ENCODE results near the gene PEAK3. TPM values are rescaled to one million over a fixed set of nuclear protein-coding genes. Genes with fewer than 3 reads are reported as not detected.

PEAK3 gene
- total RNA-seq, 1 experiment from 2014 or later, result not detected

DNA sequence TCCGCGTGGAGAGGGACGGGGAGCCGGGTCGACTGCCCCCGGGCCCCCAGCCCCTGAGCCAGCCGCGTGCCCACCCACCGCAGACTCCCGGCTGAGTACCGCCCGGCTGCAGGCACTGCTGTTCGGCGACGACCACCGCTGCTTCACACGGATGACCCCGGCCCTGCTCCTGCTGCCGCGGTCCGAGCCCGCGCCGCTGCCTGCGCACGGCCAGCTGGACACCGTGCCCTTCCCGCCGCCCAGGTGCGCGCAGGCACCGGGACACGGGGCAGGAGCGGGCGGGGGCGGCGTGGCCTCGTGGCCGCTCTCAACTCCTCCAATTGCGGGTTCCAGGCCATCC, 31.2 kb downstream of the PEAK3 start:
- DNase-seq (ENCODE audit: low read depth), result no peak

- DNase-seq (ENCODE audit: low read depth), result no peak
These were observed 31.9 kb downstream of the PEAK3 start for GRCh38 chr19:2249880-2250765.

DNA sequence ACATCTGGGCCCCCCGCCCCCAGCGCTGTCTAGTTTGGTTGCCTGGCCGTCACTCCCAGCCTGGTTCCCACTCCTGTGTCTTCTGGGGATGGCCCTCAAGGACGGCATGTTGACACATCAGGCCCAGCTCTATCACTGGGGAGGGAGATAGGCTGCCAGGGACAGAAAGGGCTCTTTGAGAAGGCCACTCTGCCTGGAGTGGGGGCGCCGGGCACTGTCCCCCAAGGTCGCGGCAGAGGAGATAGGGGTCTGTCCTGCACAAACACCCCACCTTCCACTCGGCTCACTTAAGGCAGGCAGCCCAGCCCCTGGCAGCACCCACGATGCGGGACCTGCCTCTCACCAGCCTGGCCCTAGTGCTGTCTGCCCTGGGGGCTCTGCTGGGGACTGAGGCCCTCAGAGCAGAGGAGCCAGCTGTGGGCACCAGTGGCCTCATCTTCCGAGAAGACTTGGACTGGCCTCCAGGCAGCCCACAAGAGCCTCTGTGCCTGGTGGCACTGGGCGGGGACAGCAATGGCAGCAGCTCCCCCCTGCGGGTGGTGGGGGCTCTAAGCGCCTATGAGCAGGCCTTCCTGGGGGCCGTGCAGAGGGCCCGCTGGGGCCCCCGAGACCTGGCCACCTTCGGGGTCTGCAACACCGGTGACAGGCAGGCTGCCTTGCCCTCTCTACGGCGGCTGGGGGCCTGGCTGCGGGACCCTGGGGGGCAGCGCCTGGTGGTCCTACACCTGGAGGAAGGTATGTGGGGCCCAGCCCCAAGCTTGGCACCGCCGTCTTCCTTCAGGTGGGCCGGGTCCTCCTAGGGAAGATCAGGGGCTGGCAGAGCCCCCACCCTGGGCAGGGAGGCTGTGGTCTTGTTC, 32.7 kb downstream of the PEAK3 start, which contains the start of gene AMH:
Gene AMH (plus strand): TSS at position 314 of the 857 bp plus-strand sequence. CDS start 10 bp downstream, at position 324.
- no peak for DNase-seq (ENCODE audit: low read depth)

GRCh38 chr19:2248136-2249009, 33.6 kb downstream of the PEAK3 start:
- no peak for DNase-seq (ENCODE audit: low read depth)

GRCh38 chr19:2247433-2248101, 34.4 kb downstream of the PEAK3 start:
- no peak for DNase-seq (ENCODE audit: low read depth)

DNA sequence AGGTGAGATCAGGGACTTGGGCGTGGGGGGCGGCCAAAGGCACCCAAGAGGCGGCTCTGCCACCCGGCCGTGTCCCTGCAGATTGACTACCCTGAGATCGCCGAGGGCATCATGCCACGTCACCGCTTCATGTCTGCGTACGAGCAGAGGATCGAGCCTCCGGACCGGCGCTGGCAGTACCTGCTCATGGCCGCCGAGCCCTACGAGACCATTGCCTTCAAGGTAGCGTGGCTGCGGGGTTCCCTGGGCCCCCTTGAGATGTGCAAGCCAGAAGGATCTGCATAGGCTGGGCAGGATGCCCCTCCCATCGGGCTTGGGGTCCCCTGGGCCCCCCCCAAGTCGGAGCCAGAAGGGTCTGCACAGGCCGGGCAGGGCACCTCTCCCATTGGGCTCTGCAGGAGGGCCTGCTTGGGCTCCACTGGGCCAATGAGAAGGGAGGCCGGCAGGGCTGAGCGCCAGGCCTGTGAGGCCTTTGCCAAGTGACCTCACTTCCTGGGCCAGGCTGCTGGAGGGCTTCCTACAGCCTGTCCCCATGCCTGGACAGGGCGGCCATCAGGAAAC, 35.1 kb downstream of the PEAK3 start:
- DNase-seq (ENCODE audit: low read depth), result peak; percentile 65

GRCh38 chr19:2246014-2246620, 35.9 kb downstream of the PEAK3 start:
- DNase-seq (ENCODE audit: low read depth), result no peak

DNA sequence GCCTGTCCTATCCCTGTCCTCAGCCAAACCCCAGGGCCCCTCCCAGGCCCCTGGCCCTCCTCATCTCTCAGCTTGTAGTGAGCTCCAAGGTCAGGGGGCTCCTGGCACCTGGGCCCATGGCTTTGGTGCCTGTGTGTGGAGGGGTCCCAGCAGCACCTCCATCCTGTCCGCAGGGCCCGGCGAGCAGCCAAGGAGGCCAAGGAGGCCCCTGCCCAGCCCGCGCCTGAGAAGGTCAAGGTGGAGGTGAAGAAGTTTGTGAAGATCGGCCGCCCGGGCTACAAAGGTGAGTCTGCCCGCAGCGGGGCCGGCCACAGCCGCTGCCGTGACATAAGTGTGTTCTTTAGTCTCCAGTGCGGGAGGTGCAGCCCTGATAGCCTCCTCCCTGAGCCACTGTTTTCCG, 36.7 kb downstream of the PEAK3 start:
- DNase-seq (ENCODE audit: low read depth), result no peak

DNA sequence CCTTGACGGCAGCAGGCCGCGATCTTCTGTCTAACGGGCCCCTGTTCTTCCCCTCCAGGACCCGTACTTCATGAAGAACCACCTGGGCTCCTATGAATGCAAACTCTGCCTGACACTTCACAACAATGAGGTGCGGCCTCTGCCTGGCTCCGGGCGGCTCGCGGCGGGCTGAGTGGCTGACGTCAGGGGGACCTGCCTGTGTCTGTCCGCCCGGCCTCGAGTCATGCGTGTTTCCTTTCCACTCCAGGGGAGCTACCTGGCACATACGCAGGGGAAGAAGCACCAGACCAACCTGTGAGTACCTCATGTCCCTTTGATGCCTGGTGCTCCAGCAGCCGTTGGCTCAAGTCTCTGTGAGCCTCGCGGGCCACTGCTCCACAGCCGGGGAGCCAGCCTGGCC, 37.5 kb downstream of the PEAK3 start:
- no peak for DNase-seq (ENCODE audit: low read depth)

- DNase-seq (ENCODE audit: low read depth), result no peak
These were observed 37.9 kb downstream of the PEAK3 start for GRCh38 chr19:2244125-2244411.

DNA sequence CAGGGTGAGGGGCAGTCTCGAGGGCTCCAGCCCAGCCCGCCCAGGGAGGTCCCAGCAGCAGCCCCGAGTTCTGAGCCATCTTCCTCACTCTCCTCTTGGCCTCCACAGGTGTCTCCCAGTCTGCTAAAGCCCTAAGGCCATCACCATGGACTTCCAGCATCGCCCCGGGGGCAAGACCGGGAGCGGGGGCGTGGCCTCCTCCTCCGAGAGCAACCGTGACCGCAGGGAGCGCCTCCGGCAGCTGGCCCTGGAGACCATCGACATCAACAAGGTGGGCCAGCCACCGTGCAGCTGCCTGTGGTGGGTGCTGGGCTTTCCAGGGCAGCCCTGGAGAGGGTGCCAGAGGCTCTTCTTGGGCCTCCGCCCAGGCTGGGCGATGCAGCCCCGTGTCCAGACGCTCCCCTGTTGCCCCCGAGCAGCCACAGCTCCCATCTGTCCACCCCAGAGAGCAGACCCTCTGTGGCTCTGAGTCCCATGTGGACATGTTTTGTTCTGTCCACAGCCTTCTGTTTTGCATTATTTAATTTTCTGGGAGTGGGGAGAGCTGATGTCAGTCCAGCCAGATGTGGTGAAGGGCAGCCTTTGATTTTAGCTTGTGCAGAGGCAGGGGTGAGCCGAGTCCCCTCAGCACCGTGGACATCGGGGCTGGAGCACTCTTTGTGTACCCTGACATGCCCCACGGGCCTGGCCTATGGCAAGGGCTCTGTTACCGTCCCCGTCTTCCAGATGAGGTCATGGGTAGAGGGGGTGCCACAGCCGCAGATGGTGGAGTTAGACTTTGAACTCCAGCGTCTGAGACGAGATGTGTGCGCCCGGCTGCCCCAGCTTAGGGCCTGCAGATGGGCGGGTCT, 38.5 kb downstream of the PEAK3 start:
- no peak for DNase-seq (ENCODE audit: low read depth)

DNA sequence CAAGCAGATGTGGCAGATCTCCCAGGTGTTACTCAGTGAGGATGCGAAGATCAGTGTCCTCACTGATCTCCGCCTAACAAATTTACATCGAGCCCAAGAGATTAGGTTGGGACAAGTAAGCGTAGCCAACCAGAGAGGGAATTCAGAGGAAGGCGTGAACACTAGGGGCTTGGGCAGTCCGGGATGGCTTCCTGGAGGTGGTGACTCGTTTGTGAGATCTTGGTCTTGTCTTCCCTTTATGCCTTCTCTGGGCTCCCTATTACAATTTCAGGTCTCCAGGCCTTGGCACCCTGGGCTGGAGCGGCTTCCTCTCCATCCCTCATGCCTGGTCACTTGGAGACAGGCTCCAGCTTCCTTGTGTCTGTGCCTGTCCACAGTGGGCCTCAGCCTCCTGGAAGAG, 39.2 kb downstream of the PEAK3 start:
- DNase-seq (ENCODE audit: low read depth), result no peak

- no peak for DNase-seq (ENCODE audit: low read depth)
These were observed 39.9 kb downstream of the PEAK3 start for GRCh38 chr19:2242092-2242537.

DNA sequence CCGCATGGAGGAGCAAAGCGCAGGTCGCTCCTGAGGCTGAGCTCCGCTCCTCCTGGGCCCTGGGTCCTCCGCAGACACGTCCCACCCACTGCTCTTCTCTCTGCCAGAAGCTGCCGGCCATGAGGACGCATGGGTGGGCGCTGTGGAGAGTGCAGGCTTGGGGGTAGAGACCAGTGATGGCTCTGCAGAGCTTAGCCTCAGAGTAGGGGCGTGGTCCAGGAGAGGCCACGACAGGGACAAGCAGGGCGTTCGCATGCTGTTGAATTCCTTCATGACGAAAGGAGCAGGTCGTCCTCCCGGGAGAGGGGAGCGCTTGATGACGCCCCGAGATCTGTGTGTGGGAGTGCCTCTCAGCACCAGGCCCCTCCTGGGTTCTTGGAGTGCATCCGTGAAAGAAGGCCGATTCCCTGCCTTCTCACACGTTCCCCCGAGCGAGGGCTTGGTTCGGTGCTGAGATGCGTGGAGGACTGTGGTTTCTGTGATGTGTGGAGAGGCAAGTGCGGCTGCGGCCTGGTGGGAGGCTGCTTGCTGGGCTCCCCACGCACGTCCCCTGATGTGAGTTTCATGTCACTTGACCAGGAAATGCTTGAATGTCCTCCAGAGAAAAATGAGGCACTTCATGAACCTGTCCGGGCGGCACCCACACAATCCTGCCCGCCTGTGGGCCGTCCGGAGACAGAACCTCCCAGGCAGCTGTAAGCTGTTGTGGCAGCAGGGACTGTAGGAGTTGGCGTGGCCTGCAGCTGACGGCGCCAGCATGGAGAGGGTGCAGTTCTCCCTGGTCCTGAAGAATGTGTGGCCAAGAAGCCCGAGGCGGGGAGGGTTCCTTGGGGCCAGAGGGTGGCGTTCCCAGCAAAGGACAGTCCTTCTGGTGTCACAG, 40.9 kb downstream of the PEAK3 start:
- DNase-seq (ENCODE audit: low read depth), result no peak

GRCh38 chr19:2239771-2240770, 41.9 kb downstream of the PEAK3 start:
- DNase-seq (ENCODE audit: low read depth), result no peak

DNA sequence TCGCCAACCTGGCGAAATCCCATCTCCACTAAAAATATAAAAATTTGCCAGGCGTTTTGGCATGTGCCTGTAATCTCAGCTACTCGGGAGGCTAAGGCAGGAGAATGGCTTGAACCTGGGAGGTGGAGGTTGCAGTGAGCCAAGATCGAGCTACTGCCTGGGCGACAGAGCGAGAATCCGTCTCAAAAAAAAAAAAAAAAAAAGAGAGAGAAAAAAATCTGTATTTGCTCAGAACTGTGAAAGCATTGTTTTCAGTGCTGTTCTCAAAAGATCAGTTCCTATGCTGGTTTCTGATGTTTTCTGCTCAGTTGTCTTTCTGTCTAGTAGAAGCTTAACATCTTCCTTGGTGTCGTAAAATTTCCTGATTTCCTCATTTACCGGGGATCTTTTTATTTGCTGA, 42.8 kb downstream of the PEAK3 start:
- DNase-seq (ENCODE audit: low read depth), result no peak

DNA sequence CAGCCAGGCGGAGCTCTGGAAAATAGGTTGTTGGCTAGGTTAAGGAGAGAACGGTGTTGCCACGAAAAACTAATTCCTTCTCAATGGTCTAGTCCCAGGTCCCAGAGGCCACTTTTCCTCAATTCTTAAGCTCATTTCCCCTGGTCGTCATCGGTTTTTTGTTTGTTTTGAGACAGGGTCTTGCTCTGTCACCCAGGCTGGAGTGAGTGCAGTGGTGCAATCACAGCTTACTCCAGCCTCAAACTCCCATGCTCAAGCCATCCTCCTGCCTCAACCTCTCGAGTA, 44.2 kb downstream of the PEAK3 start:
- no peak for DNase-seq (ENCODE audit: low read depth)
